ENCODE data around the gene DLX5. TPM values are rescaled to one million over a fixed set of nuclear protein-coding genes. Genes with fewer than 3 reads are reported as not detected.

The DLX5 gene
- total and polyA plus RNA-seq, 9 of the 15 experiments (the other 6 are each of a cell fraction or from before 2014, with no cell fraction given), result not detected

DNA sequence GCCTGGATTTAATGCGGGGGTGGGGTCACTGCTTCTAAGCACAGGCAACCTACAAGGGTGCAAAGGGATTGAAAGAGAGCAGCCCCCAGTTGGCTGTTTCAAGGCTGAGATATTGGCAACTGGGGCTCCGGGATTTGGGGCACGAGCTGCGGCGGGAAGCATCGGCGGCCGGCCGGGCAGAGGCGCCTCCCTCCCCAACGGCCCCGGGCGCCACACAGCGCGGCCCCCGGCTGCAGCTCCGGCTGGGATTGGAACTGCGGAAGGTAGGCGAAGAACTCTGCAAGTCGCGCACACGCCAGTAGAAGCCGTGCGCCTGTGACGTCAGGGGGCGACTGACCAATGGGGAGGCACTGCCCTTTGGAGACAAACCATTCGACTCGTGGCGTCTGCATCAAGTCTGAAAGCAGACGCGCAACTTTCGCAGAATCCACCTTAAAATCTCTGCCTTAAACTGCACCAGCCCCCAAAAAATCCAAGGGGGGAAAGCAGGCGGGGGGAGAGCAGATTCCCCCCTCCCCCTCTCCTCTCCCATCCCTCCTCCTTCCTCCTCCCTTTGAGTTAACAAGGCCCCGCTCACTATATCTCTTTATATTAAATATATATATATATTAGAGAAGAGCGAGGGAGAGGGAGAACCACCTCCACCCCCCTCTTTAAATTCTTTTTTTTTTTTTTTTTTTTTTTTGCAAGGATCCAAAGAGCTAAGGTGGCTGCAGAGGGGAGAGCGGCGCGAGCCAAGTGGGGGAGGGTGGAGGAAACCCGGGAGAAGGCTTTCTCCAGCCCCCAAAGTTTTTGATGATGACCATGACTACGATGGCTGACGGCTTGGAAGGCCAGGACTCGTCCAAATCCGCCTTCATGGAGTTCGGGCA, 19.2 kb downstream of the DLX5 start, which contains the start of gene DLX6:
DLX6 (plus strand) TSS at position 371 of the 872 bp plus-strand sequence; CDS start at position 796, 425 bp downstream.
- Histone ChIP-seq H3K36me3 (ENCODE audit: control insufficient read depth, insufficient read depth, low read length) (no peaks in the 10 kb centered on the region), H3K9me3 (replicated peaks; ENCODE audit: control insufficient read depth, insufficient read depth, low read depth, low read length) (no peaks in the 10 kb centered on the region), H3K4me3 (no peak within 1 kb of the TSS), H3K79me2 (ENCODE audit: control insufficient read depth, insufficient read depth, low read length) (no peaks in the 10 kb centered on the region), H3K9me1 (ENCODE audit: control insufficient read depth, insufficient read depth, low read length) (no peaks in the 10 kb centered on the region), H3K4me1 (replicated peaks in 1 of 2; ENCODE audit: control insufficient read depth in 2 of 2, insufficient read depth in 2 of 2, low read length in 2 of 2) (peaks cover 0 to 10% of the 10 kb centered on the region in 2 experiments; a peak in 1 of 5 replicates), H3K27ac (ENCODE audit: extremely low read depth, low read depth, low read length) (no peak within 1 kb of the TSS), H3K27me3 (ENCODE audit: control insufficient read depth in 2 of 2, insufficient read depth in 2 of 2, low read length in 2 of 2) (peaks cover 64 to 73% of the 10 kb centered on the region in 2 experiments), H3K4me2 (ENCODE audit: insufficient read depth, low read length) (no peak within 1 kb of the TSS), H2AFZ (ENCODE audit: low read depth, low read length) (no peak within 1 kb of the TSS), H4K20me1 (replicated peaks; ENCODE audit: control insufficient read depth, insufficient read depth, low read length) (no peaks in the 10 kb centered on the region), H3K9ac (ENCODE audit: insufficient read depth in 1 of 2, low read depth in 2 of 2, low read length in 2 of 2) (no peak within 1 kb of the TSS)
- DNase-seq (ENCODE audit: extremely low read depth in 1 of 4, low spot score in 3 of 4) (no peak), FAIRE-seq (no peak), ATAC-seq (no peak)
- CTCF ChIA-PET (ENCODE audit: low intra/inter-chr PET ratio), result no interaction called here
- 22% methylated on average over 41 of the region's 44 CpGs for WGBS (ENCODE audit: insufficient coverage, low coverage, missing lambda C conversion rate)
- POLR2A ChIA-PET, result interaction anchor here (0.7 kb wide), 1 partner anchor 8 kb away, joined by 4 read pairs; no protein-coding TSS in a partner anchor
- in situ Hi-C loops (cut with MboI), result no loop called here
- TF ChIP-seq, protein P1, sequence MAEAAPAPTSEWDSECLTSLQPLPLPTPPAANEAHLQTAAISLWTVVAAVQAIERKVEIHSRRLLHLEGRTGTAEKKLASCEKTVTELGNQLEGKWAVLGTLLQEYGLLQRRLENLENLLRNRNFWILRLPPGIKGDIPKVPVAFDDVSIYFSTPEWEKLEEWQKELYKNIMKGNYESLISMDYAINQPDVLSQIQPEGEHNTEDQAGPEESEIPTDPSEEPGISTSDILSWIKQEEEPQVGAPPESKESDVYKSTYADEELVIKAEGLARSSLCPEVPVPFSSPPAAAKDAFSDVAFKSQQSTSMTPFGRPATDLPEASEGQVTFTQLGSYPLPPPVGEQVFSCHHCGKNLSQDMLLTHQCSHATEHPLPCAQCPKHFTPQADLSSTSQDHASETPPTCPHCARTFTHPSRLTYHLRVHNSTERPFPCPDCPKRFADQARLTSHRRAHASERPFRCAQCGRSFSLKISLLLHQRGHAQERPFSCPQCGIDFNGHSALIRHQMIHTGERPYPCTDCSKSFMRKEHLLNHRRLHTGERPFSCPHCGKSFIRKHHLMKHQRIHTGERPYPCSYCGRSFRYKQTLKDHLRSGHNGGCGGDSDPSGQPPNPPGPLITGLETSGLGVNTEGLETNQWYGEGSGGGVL (CRISPR knock-in tag; IDR thresholded peaks at IDR 0.05), result no peak
- TF ChIP-seq ARID2 (IDR thresholded peaks at IDR 0.05), result no peak
- no peak for TF ChIP-seq SIN3A (IDR thresholded peaks at IDR 0.05; ENCODE audit: borderline replicate concordance in 2 of 2, control insufficient read depth in 1 of 2, low read depth in 2 of 2, low read length in 2 of 2)
- TF ChIP-seq PTTG1 (tag; IDR thresholded peaks at IDR 0.05; ENCODE audit: low read depth), result no peak
- TF ChIP-seq ZNF445 (CRISPR knock-in tag; IDR thresholded peaks at IDR 0.05; ENCODE audit: low read depth), result no peak
- TF ChIP-seq MEIS2 (IDR thresholded peaks at IDR 0.05; ENCODE audit: partially characterized antibody), result no peak
- TF ChIP-seq CBFA2T3 (IDR thresholded peaks at IDR 0.05), result no peak
- no peak; the same call in 1 of the 2 replicates for TF ChIP-seq ATF1 (CRISPR knock-in tag; IDR thresholded peaks at IDR 0.05)
- peak; percentile 32; the same call in 1 of the 2 replicates for TF ChIP-seq ATF1 (tag; IDR thresholded peaks at IDR 0.05)
- peak; percentile 71 for TF ChIP-seq NFYB (IDR thresholded peaks at IDR 0.05; ENCODE audit: extremely low read depth, insufficient read length)
- TF ChIP-seq FOXJ2 (tag; IDR thresholded peaks at IDR 0.05), result no peak
- no peak for TF ChIP-seq BRD4 (IDR thresholded peaks at IDR 0.05)
- TF ChIP-seq THRAP3 (IDR thresholded peaks at IDR 0.05; ENCODE audit: borderline replicate concordance), result no peak
- no peak for TF ChIP-seq NELFE (IDR thresholded peaks at IDR 0.05; ENCODE audit: insufficient read depth, insufficient read length)
- no peak for TF ChIP-seq NR2C2 (CRISPR knock-in tag; IDR thresholded peaks at IDR 0.05)
- no peak for TF ChIP-seq NR2C2 (tag; IDR thresholded peaks at IDR 0.05)
- TF ChIP-seq, protein P2, sequence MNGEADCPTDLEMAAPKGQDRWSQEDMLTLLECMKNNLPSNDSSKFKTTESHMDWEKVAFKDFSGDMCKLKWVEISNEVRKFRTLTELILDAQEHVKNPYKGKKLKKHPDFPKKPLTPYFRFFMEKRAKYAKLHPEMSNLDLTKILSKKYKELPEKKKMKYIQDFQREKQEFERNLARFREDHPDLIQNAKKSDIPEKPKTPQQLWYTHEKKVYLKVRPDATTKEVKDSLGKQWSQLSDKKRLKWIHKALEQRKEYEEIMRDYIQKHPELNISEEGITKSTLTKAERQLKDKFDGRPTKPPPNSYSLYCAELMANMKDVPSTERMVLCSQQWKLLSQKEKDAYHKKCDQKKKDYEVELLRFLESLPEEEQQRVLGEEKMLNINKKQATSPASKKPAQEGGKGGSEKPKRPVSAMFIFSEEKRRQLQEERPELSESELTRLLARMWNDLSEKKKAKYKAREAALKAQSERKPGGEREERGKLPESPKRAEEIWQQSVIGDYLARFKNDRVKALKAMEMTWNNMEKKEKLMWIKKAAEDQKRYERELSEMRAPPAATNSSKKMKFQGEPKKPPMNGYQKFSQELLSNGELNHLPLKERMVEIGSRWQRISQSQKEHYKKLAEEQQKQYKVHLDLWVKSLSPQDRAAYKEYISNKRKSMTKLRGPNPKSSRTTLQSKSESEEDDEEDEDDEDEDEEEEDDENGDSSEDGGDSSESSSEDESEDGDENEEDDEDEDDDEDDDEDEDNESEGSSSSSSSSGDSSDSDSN (IDR thresholded peaks at IDR 0.05; ENCODE audit: borderline replicate concordance in 1 of 2, low read depth in 2 of 2, low read length in 2 of 2), result no peak
- TF ChIP-seq GABPA (tag; conservative IDR thresholded peaks at IDR 0.05; ENCODE audit: low read depth), result no peak
- TF ChIP-seq ZNF551 (CRISPR knock-in tag; IDR thresholded peaks at IDR 0.05), result no peak
- 0 out of 2 replicates have a peak, but pooled peaks have one; percentile 18 for TF ChIP-seq CREM (IDR thresholded peaks at IDR 0.05; ENCODE audit: low read depth)
- intact Hi-C loops (cut with micrococcal nuclease), result no loop called here
- no TSS peak for BruUV-seq (replicated peaks)

Measured in K562 (cell line).